SW 1271 (cell line): ENCODE results near the gene COPS6.
A peak's percentile ranks its signal among the peaks of the same experiment; 100 is the strongest.

Source experiments
- DNase-seq, 2 experiments: peaks; one replicate each; lab custom pipeline; 2025; lab: John Stamatoyannopoulos, UW

COPS6 gene

DNA sequence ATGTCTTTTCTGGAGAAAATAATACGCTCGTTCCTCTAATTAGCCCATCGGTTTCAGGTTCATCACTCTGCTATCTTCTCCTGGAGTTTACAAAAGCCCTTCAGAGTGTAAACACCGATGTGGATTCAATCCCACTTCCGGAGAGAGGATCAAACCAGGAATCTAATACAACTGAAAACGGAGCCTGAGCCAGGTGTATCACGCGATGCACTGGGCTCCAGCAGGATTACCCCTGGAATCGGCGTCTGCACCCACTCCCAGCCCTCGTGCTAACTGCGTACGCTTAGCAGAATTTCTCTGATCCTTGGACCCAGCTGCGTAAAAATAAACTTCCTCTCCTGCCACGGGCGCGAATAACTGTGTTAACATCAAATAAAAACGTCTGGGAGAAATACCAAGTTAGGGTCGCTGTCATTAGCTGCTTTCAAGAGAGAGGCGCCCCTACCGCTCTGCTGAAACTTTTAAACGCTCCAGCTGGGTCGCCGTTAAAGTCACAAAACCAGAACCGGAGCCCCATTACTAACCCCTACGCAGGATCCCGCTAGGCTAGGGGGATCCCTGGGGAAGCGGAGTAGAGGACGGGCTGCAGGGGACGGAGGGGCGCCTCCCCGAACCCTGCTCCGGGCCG, 7.7 kb upstream of the COPS6 start:
- no peak for DNase-seq

DNA sequence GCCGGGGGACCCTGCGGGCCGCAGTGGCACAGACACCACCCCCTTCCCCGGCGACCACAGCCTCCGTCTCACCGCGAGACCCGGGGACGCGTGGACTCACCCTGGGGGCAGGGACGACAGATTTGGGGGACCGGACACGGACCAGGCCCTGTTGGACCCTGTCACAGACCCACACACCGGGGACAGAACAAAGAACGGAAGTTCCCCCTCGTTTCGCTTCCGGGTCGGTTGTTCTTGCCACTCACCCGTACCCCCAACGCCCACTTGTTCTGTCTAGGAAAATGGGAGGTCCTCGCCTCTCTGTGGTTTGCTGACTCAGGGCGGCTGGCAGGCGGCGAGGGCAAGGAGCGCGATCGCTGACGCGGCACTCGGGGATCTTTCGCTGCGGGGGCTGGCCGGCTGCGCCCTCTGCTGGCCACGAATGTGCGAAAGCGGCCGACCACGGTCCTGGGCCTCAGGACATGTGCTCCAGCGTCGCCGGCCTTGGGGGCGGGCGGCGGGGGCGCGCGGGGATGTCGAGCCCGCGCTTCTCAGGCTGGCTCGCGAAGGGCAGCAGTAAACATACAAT, 7.2 kb upstream of the COPS6 start, which contains the start of gene ZNF3:
ZNF3 (minus strand) TSS at position 189 of the 568 bp plus-strand sequence. CDS start 4,366 bp downstream, outside the sequence.
- DNase-seq: peak; percentile 96 to 97

- no peak for DNase-seq
Measured at GRCh38 chr7:100082978-100083377, 5.8 kb upstream of the COPS6 start.

- DNase-seq: no peak
Measured at GRCh38 chr7:100085515-100085914, 3.3 kb upstream of the COPS6 start.

GRCh38 chr7:100087055-100087750, 1.6 kb upstream of the COPS6 start:
- DNase-seq: peak; percentile 78 to 90

GRCh38 chr7:100088095-100088620, 611 bp upstream of the COPS6 start:
- no peak for DNase-seq

GRCh38 chr7:100089458-100090196, 858 bp downstream of the COPS6 start:
- no peak for DNase-seq

DNA sequence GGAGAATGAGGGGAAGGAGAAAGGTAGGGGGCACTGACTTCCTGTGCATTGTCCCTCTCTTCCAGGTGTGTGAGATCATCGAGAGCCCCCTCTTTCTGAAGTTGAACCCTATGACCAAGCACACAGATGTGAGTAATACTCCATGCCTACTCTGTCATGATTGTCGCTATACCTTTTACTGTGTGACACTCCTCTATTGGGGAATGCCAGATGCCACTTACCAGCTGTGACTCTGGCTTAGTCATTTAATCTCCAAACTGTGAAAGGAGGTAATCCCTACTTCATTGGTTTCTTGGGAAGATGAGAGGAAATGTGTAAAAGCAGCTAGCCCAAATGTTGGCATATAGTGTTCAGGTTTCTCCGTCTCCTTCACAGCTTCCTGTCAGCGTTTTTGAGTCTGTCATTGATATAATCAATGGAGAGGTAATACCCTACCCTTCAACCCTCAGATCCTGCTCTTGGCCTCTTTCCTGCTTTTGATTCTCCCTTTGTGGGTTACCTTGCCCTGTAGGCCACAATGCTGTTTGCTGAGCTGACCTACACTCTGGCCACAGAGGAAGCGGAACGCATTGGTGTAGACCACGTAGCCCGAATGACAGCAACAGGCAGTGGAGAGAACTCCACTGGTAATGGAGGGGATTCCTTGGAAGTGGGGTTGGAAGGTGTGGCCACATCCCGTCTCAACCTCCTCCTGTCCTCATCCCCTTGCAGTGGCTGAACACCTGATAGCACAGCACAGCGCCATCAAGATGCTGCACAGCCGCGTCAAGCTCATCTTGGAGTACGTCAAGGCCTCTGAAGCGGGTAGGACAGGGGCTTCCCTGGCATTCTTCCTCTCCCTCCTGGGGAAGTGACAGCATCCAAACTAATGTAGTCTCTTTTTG, 2.0 kb downstream of the COPS6 start:
- peak in 1 of 2 experiments; percentile 9 for DNase-seq

- DNase-seq: peak in 1 of 2 experiments; percentile 53
Measured at GRCh38 chr7:100091411-100092181, 2.8 kb downstream of the COPS6 start.

- DNase-seq: peak in 1 of 2 experiments; percentile 21
Measured at GRCh38 chr7:100093054-100093453, 4.3 kb downstream of the COPS6 start.

- DNase-seq: no peak
Measured at GRCh38 chr7:100093498-100093897, 4.7 kb downstream of the COPS6 start.

GRCh38 chr7:100093925-100094486, 5.2 kb downstream of the COPS6 start:
- DNase-seq: no peak

DNA sequence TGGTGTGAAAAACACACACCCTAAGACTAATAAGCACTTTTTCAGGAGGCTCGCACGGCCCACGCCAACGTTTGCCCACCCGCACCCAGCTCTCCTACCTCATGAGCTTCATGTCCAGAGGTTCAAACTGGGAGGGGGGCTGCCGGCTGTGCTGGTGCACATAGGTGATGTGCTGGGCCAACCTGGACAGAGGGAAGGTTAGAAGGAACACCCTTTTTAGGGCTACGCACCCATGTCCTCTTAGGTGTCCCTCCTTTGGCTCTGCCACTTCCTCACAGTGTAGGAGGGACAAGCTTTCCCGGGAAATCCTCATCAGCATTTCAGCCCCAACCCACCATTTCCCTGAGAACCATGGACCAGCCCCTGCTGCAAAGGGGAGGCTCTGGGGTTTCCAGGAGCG, 6.5 kb downstream of the COPS6 start:
- no peak for DNase-seq

GRCh38 chr7:100095704-100096103, 6.9 kb downstream of the COPS6 start:
- DNase-seq: no peak

DNA sequence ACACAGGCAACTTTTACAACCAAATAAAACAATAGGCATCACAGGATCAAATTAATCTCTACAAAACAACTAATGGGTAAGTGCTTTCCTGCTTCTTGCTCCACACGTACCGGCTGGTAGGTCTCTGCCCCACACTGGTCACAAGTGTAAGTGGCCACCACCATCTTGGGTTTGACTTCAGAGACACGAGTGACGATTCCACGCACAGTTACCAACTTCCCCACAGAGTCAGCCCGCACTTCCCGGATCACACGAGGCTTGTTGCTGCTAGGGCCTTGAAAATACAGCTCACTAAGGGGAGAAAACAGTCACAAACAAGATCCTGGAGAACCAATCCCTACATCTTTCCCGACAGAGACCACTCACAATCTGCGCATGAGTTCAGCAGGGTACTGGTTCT, 10.1 kb downstream of the COPS6 start:
- DNase-seq: no peak

DNA sequence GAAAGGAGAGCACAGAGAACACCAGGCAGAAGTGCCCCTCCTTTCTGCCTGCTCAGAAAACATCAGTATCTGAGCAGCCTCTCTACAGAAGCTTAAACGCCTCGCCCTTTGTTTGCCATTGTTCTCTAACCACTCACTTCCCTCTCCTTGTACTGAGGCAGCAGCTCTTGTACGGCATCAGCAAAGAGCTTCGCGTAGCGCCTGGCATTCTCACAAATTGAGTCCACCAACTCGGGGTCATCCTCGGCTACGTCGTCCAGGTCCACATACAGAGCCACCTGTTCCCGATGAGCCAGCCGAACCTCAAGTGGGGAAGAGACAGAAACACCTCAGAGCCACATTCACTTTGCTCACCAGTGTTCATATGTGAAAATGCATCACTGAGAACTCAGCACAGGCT, 10.7 kb downstream of the COPS6 start:
- DNase-seq: no peak

DNA sequence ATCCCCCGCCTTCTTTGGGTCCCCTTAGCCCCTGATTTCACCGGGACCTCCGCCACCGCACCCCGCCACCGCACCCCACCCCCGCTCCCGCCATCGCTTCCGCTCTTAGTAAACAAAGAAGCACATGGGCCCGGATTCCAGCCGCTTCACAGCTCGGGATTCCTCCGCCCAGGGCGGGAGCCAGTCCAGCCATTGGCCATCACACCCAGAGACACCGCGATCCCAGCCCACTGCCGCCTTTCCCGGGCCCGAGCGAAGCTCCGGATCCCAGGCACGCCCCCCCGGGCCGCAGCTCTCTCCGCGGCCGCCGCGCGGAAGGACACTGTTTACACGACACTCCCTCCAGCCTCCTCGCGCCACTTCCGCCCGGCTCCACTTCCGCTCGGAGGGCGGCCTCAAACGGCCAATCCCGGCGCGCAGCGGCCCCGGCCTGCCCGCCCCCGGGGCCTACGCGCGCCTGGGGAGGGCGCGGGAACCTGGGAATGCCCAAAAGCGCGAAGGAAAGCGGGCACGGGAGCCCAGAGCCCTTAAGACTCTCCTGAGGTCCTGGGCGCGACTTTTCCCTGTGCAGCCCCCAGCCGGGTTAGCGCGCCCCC, 11.7 kb downstream of the COPS6 start:
- DNase-seq: peak; percentile 72 to 90

GRCh38 chr7:100101016-100101862, 12.5 kb downstream of the COPS6 start, which contains the start of the genes AP4M1 and MCM7:
Gene AP4M1 (plus strand): TSS chr7:100101643. CDS start chr7:100101715, 72 bp downstream.
Gene MCM7 (minus strand): TSS chr7:100101397. CDS start chr7:100101294, 103 bp downstream.
- DNase-seq: peak; percentile 96 to 98
